ENCODE measurements around the gene TTLL7.
A peak's percentile ranks its signal among the peaks of the same experiment; 100 is the strongest.

The TTLL7 gene

DNA sequence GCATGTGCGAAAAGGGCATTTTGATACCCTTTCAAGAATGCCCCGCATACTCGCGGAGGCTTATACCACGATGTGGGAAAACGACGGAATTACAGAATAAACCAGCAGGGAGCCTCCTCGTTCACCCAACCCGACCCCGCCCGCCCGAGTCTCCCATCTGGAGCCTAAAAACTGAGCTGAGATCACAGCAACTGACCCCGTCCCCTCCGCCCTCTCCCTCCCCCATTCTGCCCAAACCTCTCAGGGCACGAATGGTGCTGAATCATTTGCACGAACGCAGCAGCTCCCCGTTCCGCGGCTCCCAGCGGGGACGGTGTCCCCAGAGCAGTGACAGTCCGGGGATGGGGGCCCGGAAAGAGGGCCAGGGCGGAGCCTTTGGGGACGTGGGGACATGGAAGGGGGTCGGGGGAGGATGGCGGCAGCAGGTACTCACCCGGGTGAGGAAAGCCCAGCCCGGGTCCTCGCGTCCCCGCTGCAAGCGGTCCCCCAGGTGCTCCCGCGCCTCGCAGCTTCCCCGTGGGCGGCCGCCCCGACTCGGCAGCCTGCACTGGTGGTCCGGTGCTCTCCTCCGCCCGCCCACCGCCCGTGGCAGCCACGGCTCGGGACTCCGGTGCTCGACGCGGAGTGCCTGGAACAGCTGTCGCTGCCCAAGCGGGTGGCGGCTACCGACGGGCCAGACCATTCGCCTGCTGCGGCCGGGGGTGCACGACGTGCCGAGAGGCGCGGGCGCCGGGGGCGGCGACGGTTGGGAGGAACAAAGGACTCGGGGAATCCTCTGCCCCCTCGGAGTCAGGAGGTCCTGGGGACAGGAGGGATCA, at the start of gene TTLL7:
TTLL7 (minus strand) TSS at position 635 of the 818 bp plus-strand sequence. CDS start 46,921 bp downstream, outside the sequence.
- DNase-seq, result peak; percentile 85

DNA sequence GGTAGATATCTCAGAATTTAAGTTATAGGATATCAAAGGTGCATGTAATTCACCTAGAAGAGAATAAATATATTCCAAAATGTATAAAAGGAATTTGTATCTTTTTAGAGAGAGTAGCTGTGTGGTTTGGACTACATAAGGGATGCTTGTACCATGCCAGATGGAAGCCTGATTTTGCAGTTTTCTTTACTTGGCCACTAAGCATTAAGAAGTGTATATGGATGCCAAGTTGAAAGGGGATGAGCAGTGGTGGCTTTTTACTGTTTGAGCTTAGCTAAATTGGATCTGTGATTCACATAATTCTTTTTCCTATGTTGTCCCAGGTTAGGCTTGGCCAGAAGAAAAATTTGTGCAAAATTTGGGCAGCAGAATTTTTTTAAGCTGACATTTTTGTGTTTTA, 43.5 kb upstream of the TTLL7 start:
- no peak for DNase-seq

- no peak for DNase-seq
Observed at GRCh38 chr1:84037758-84038611, 39.1 kb upstream of the TTLL7 start.

- DNase-seq, result no peak
Observed at GRCh38 chr1:84031802-84032327, 32.9 kb upstream of the TTLL7 start.

DNA sequence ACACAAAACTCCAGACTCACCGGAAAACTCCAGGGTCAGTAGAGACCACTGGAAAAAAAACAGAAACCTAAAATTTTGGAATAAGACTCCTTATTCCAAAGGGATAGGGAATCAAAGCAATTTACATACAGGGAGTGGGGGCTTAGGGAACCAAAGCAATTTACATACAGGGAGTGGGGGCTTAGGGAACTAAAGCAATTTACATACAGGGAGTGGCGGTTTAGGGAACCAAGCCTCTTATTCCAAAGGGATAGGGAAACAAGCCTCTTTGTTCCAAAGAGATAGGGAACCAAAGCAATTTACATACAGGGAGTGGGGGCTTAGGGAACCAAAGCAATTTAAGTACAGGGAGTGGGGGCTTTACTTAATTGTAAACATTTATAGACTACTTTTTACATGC, 28.4 kb upstream of the TTLL7 start:
- no peak for DNase-seq

- DNase-seq, result no peak
Observed at GRCh38 chr1:84025966-84026365, 27.0 kb upstream of the TTLL7 start.

- no peak for DNase-seq
Observed at GRCh38 chr1:84021822-84022221, 22.9 kb upstream of the TTLL7 start.

DNA sequence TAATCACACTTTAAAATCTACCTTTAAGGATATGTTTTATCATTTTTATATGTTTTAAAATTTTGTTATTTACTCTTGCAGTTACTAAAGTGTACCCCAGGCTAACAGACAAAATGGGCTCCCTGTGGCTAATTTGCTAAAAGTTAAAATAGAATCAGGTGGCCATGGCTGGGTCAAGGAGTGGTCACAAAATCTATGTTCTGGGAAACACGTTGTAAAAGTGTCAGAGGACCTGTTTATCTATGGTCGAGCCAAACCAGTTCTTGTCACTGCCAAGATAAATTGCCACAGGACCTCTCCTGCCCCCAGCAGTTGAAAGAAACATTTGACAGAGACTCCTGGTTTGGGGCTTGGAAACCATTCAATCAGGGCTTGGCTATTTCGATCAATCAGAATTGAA, 21.2 kb upstream of the TTLL7 start:
- DNase-seq, result no peak

GRCh38 chr1:84019217-84019616, 20.3 kb upstream of the TTLL7 start:
- DNase-seq, result no peak

- no peak for DNase-seq
Observed at GRCh38 chr1:84013708-84014107, 14.8 kb upstream of the TTLL7 start.

GRCh38 chr1:84012018-84012417, 13.1 kb upstream of the TTLL7 start:
- DNase-seq, result no peak

DNA sequence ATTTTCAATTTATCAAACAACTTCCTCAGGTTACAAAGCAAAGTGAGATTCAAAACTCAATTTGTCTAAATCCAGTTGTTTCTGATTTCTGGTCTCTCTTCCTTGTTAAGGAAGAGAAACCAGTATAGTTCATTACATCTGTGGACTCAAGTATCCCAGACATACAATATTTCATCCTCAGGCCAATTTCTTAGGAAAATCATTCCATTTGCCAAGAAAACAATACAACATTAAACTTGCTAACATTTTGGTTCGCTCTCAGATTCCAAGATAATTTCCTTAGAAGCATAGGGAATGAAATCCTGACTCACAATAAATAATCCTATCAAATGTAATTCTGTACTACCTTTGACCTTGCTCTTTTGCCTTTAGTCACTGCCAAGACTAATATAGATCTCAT, 11.2 kb upstream of the TTLL7 start:
- DNase-seq, result no peak

DNA sequence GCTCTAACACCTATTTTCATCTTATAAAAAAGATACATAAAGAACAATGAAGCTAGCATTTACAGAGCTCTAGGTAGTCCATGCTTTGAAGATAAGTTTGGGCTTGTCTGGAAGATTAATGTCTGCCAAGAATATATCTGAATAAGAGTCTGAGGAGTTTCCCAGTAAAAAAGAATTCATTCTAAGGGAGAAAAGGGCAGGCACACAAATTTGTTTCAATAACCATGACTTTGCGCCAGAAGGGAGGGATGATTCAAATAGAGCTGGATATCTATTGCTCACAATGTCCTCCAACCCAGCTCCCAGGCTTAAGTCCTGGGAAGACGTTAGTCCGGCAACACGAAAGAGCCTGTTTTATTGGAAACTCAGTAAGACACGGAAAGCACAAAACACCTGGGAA, 9.7 kb upstream of the TTLL7 start:
- no peak for DNase-seq

DNA sequence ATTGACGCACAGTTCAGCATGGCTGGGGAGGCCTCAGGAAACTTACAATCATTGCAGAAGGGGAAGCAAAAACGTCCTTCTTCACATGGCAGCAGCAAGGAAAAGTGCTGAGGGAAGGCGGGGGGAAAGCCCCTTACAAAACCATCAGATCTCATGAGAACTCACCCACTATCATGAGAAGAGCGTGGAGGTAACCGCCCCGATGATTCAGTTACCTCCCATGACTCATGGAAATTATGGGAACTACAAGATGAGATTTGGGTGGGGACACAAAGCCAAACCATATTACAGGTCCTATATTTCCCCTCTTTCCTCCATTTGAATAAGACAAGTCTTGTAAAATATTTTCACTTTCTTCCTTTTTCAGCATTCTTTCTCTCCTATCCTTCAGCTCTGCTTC, 7.7 kb upstream of the TTLL7 start:
- DNase-seq, result no peak

DNA sequence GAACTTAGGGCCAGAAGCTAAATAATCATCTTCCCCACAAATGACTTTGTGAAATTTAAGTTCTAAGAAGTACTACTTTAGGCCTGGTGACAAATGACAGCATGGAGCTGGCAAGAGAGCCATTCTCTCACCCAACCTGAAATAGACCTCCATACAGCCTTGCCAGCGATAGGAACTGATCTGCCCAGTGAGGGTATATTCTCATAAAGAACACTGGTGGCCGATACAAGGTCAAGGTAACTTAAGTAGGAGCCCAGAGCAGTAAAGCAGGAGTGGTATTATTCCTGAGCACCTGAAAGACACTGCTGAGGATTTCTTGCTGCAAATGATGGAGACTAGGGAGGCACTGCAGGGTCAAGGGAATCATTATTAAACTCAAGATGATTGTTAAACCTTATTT, 2.6 kb upstream of the TTLL7 start:
- DNase-seq, result no peak

- DNase-seq, result no peak
Observed at GRCh38 chr1:84000954-84001495, 2.1 kb upstream of the TTLL7 start.

DNA sequence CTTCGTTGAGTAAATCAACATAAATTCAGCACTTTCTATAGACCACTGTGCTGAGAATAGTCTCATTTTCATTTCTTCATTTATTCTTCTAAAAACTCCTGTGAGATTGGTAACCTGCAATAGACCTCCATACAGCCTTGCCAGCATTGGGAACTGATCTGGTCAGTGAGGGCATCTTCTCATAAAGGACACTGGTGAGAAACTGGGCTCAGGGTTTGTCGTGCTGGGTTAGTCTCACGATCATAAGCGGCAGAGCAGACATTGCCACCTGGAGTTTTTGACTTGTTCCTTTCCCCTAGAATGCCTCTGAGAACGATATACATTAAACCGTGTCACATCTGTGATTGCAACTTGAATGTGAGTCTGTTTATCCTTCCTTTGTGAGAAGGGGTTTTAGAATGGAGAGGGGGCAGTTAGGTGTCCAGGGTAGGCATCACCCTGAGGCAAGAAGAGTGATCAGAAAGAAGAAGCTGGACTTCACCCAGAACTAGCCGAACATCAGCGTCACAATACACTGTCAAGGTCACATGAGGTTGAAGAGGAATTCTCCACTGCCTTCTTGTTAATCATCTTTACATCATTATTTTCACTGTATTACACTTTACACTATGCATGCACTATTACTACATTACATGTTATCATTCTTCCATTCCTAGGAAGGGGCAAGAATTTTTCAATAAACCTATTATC, 1.4 kb upstream of the TTLL7 start:
- no peak for DNase-seq

DNA sequence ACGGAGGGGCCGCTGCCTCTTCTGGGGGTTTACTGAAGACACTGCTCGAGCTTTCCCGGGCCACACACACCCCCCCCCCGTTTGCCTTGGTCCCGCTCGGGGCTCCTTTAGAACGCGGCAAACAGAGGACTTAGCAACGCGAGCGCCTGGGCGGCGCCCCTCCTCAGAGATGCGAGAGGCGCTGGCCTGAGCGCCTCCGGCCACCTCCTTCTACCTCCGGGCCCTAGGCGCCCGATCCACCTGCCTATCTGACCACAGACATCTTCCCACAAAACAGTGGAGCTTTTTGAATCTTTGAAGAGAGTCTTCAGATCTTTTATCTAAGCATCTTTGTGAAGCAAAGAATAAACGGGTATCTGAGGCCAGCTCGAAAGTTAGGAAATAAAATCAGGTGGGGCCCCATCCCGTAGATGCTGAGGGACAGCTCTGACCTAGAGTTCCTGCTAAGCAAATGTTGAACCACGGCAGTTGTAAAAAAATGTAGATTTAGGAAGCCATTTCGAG, 436 bp upstream of the TTLL7 start:
- DNase-seq, result peak; percentile 89

- DNase-seq, result no peak
Observed at GRCh38 chr1:83998205-83998497, 781 bp downstream of the TTLL7 start.

DNA sequence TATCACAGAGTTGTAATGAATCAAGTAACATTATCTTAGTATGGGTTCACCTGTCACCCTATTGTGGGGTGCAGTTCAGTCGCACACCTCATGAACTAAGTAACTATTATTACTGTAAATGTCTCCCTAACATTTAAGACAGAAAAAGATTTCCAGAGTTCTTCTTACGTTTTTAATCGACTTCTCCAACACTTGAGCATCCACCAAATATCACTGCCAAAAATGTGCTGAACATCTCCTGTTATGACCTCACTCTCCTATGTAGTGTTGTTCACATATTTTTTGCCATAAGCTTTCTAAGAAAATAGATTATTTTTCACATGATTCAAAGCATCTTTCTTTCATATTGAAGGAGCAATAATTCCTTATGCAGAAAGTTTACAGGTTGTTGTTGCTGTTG, 1.3 kb downstream of the TTLL7 start:
- DNase-seq, result no peak

DNA sequence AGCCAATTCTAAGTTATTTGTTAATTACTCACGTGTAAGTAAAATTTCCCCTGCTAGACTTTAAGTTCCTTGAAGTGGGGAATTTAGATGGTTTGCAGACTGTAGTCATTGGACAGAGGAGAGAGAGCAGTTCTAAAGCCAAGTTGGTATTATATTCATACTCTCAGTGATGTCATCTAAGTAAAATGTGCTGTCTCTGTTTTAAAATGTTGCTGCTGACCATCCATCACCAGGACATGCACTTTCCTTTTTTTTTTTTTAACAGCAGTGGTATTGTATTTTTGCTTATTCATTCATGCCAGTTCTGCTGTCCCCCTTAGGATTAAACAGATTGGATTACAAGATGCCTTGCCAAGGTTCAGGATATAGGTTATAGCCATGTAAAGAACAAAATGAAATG, 2.3 kb downstream of the TTLL7 start:
- DNase-seq, result no peak

GRCh38 chr1:83996191-83996590, 2.7 kb downstream of the TTLL7 start:
- no peak for DNase-seq

GRCh38 chr1:83995649-83996048, 3.3 kb downstream of the TTLL7 start:
- no peak for DNase-seq
